Vagina (tissue), 2 donors: ENCODE measurements around the gene NKD2.

Experiments
- CTCF ChIP-seq, 3 experiments: fragments of 450-650 bp in 2 of 3; fragments of 200-600 bp in 1 of 3; sonication (generic) in 1 of 3; IDR thresholded peaks; one replicate each; pipeline ENCODE4 v1.5.1; 2017 to 2019; ENCODE audit warnings: antibody characterized with exemption in 3 of 3, mild to moderate bottlenecking in 2 of 3, moderate library complexity in 2 of 3
- POLR2A ChIP-seq, 2 donors: fragments of 450-650 bp; IDR thresholded peaks; one replicate each; pipeline ENCODE4 v1.6.1; 2017; ENCODE audit warnings: antibody characterized with exemption in 2 of 2, mild to moderate bottlenecking in 2 of 2, moderate library complexity in 2 of 2
- POLR2AphosphoS5 ChIP-seq, 2 donors: sonication (generic); formaldehyde crosslinking; IDR thresholded peaks; one replicate each; pipeline ENCODE4 v1.9.0; 2017; ENCODE audit warnings: antibody characterized with exemption in 2 of 2, mild to moderate bottlenecking in 2 of 2, low read depth in 1 of 2; ENCODE audit not compliant: insufficient read depth in 1 of 2

- TF ChIP-seq CTCF (IDR thresholded peaks at IDR 0.05) (no peak), POLR2A (IDR thresholded peaks at IDR 0.05) (no peak), POLR2AphosphoS5 (IDR thresholded peaks at IDR 0.05; ENCODE audit: insufficient read depth in 1 of 2, low read depth in 1 of 2) (no peak)
Observed at GRCh38 chr5:1006656-1007071, 1.9 kb upstream of the NKD2 start.
